GM18507 (cell line): ENCODE results near the gene PLEKHA7.

Experiments used
- DNase-seq: peaks from one replicate; pipeline ENCODE4 v3.0.0; 2011; ENCODE audit warnings: low read depth; ENCODE audit not compliant: insufficient read length; ENCODE audit errors: extremely low spot score
- FAIRE-seq: peaks from 2 replicates; lab custom pipeline; 2011; peaks lifted over from hg19 to GRCh38; lab: Jason Lieb, UNC

Gene PLEKHA7

DNA sequence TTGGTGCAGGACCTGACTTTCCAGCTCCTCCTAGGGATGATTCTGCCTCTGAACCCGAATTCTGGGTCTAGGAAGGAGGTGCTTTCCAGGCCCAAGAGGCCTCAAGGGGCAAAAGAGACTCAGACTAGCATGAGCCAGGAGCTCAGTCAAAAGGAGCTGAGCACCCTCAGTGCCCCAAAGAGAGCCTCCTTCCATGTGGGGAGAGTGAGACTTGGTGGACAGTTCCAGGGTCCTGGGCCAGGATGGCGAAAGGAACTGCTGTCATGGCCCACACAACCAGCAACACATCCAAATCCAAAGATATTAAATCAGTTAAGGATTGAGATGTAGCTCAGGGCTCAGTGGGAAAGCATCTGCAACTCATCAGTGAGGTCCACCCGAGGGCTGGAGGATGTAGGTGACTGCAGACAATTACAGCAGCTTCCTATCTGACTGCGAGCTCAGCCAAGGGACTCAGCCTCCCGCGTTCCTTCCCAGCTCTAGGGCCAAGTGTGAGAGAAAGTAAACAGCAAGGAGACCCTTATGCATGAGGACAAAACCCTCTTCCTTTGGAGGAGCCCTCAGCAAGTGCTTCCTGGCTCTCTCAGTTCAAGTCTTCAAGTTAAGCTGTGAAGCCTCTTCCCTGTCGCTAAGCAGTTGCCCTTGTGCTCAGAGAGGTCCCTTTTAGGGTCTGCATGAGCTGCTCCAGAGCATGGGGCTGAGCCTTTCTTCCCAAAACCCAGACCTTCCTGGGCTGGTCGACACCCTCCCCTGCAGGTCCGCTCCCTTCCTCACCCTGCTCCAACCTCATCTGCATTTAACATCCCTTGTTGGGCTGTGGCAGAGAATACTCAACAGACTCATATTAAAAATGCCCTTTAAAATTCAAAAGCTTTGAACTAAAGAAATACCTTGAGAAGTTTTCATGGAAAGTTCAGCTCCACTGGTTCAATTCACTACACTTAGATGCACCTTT lies 240.0 kb downstream of the PLEKHA7 start:
- DNase-seq = no peak
- FAIRE-seq = no peak

- FAIRE-seq = no peak
- DNase-seq = no peak
Observed at GRCh38 chr11:16772141-16772512, 242.1 kb downstream of the PLEKHA7 start.

- FAIRE-seq = no peak
- no peak for DNase-seq
Observed at GRCh38 chr11:16771350-16772140, 242.7 kb downstream of the PLEKHA7 start.

DNA sequence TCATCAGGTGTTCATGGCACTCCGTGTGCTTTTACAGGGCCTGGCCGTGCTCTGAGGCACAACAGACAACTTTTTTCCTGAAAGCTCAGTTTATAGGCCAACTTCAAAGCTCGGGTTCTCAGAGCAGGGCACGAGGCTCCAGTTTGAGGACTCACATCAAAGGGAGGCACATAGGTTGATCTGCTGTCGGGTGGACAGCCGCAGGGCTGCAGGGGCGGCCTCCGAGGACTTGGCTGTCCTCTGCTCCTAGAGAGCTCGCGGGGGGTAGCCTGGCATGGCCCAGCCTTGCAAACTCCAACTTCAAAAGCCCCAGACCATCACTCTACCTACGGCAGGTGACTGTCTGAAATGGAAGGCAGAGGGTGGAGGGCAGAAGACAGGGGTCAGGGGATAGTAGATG lies 244.2 kb downstream of the PLEKHA7 start:
- FAIRE-seq = no peak
- no peak for DNase-seq

- FAIRE-seq (no peak), DNase-seq (no peak)
Observed at GRCh38 chr11:16769386-16769785, 244.8 kb downstream of the PLEKHA7 start.

GRCh38 chr11:16767957-16768356 lies 246.3 kb downstream of the PLEKHA7 start:
- DNase-seq (no peak), FAIRE-seq (no peak)

- no peak for FAIRE-seq
- no peak for DNase-seq
Observed at GRCh38 chr11:16767137-16767536, 247.1 kb downstream of the PLEKHA7 start.

GRCh38 chr11:16764888-16765287 lies 249.3 kb downstream of the PLEKHA7 start:
- no peak for FAIRE-seq
- no peak for DNase-seq

DNA sequence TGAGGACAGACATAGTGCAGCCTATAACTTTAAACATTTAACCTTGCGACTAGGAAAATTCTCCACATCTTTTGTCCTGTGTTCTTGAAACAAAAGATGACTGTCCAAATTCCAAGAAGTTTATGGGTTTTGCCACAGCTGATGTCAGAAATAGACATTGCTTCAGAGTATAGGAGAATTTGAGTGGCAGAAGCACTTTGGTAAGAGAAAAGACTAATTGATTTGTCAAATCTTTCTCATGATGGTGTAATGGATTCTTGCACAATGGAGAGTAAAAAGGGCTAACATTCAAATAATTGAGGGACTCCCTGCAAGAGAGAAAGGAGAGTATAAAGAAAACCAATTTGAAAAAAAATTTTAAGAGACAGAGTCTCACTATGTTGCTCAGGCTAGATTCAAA lies 250.5 kb downstream of the PLEKHA7 start:
- FAIRE-seq (no peak), DNase-seq (no peak)

- DNase-seq (no peak), FAIRE-seq (no peak)
Observed at GRCh38 chr11:16759857-16760508, 254.2 kb downstream of the PLEKHA7 start.

GRCh38 chr11:16758382-16759024 lies 255.7 kb downstream of the PLEKHA7 start:
- DNase-seq (no peak), FAIRE-seq (no peak)

DNA sequence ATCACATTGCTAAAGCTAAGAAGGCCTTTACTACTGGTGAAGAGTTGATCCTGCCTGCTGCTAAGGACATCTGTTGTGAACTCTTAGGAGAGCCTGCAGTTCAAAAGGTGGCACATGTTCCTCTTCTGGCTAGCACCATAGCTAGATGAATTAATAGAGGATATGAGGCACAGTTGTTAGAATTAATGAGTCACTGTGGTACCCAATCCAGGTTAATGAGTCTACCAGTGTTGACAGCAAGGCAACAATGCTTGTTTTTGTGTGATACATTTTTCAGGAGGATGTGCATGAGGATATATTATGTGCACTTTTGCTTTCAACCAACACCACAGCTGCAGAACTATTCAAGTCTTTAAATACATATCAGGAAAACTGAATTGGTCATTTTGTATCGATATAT lies 263.8 kb downstream of the PLEKHA7 start:
- FAIRE-seq = no peak
- DNase-seq = no peak

DNA sequence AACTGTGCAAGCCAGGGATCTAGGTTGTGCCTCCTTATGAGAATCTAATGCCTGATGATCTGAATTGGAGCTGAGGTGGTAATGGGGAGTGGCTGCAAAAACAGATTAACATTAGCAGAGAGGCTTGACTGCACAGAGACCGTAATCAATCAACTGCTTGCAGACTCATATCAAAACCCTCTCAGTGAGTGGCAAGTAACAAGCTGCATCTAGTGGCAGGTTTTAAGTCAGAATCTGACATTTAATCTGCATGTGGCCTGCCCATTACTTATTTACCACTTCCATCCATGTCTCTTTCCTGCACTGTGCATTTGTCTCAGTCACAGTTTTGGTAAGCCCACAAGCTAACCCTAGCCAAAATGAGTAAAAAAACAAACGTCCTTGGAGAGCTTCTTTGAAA lies 264.5 kb downstream of the PLEKHA7 start:
- DNase-seq (no peak), FAIRE-seq (no peak)

GRCh38 chr11:16749092-16749491 lies 265.1 kb downstream of the PLEKHA7 start:
- FAIRE-seq (no peak), DNase-seq (no peak)

DNA sequence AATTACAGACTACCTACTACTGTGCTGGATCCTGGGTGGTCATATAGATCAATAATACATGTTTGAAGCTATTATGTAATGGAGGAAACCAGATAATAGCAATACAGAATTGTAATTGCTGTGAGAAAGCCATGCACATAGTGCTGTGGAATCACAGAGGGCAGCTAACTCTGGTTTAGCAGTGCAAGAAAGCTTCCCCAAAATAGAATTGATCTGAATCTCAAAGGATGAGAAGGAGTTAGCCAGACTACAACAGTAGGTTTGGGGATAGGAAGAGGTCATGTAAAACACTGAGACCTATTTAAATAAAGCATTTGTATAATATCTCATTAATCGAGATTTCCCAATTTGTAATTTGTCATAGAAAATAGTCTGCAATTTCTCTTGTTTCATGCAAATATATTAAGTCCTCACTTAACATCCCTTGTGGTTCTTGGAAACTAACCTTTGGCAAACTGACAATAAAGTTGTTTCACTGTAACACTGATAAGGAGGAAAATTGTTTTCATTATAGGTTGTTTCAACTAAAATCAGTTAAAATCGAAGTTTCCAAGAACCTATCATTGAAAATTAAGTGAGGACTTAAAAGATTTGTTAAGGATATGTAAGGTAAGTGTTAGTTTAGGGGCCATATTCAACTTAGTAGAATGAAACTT lies 268.1 kb downstream of the PLEKHA7 start:
- FAIRE-seq (no peak), DNase-seq (no peak)

- DNase-seq = no peak
- FAIRE-seq = no peak
Observed at GRCh38 chr11:16744128-16744725, 270.0 kb downstream of the PLEKHA7 start.

DNA sequence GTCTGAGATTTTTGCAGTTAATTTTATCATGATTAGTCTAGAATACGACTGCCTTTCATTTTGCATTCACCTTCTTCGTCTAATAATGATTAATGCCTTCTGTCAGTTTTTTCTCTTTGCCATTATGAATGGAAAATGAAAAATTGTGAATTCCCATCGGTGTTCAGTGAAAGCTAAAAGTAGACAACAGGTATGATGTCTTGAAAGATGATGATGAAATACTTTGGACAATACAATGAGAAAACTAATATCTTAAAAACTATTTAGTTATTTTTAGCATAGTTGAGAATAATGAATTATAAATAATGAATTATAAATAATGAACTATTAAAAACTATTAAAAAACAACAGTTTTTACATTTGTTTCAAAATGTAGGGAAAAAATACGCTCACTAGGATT lies 270.7 kb downstream of the PLEKHA7 start:
- no peak for FAIRE-seq
- DNase-seq = no peak

DNA sequence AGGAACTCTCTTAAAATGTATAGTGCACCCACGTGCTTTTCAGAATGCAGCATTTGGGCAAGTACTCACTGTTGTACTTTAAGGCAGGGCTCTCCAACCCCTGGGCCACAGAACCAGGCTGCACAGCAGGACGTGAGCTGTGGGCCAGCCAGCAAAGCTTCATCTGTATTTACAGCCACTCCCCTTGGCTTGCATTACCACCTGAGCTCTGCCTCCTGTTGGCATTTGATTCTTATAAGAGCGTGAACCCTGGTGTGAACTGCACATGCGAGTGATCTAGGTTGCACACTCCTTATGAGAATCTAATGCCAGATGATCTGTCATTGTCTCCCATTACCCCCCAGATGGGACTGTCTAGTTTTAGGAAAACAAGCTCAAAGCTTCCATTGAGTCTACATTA lies 272.7 kb downstream of the PLEKHA7 start:
- DNase-seq (no peak), FAIRE-seq (no peak)
